Neural progenitor cell (in vitro differentiated cells): ENCODE results near the gene RGS6. TPM values are rescaled to one million over a fixed set of nuclear protein-coding genes. Genes with fewer than 3 reads are reported as not detected.

ENCODE experiments used
- DNase-seq: peaks from one replicate; pipeline ENCODE4 v3.0.0-alpha.2; 2016; ENCODE audit warnings: low spot score
- H2AFZ ChIP-seq: fragments of 200-600 bp; sonication (generic); replicated peaks from 2 replicates; pipeline ENCODE4 v1.6.1; 2016; ENCODE audit warnings: antibody characterized with exemption
- H3F3A ChIP-seq: fragments of 200-600 bp; sonication (generic); 2 replicates; pipeline ENCODE4 v1.6.1; 2016; ENCODE audit warnings: antibody characterized with exemption, low read depth
- H3K27ac ChIP-seq: fragments of 200-600 bp; sonication (generic); 2 replicates; pipeline ENCODE4 v1.5.1; 2016; ENCODE audit warnings: mild to moderate bottlenecking
- H3K27me3 ChIP-seq: fragments of 200-600 bp; sonication (generic); 2 replicates; pipeline ENCODE4 v1.6.1; 2016; ENCODE audit warnings: mild to moderate bottlenecking, moderate library complexity
- H3K36me3 ChIP-seq: fragments of 200-600 bp; sonication (generic); 2 replicates; pipeline ENCODE4 v1.5.1; 2016
- H3K4me1 ChIP-seq: fragments of 200-600 bp; sonication (generic); 2 replicates; pipeline ENCODE4 v1.6.1; 2016; ENCODE audit warnings: mixed run types
- H3K4me2 ChIP-seq: fragments of 200-600 bp; sonication (generic); 2 replicates; pipeline ENCODE4 v1.6.1; 2016
- H3K4me3 ChIP-seq: fragments of 200-600 bp; sonication (generic); 2 replicates; pipeline ENCODE4 v1.5.1; 2016
- H3K79me2 ChIP-seq: fragments of 200-600 bp; sonication (generic); 2 replicates; pipeline ENCODE4 v1.6.1; 2016; ENCODE audit warnings: low read depth
- H3K9ac ChIP-seq: fragments of 200-600 bp; sonication (generic); 2 replicates; pipeline ENCODE4 v1.6.1; 2016
- H3K9me3 ChIP-seq: fragments of 200-600 bp; sonication (generic); 2 replicates; pipeline ENCODE4 v1.5.1; 2016; ENCODE audit warnings: low read depth
- H4K20me1 ChIP-seq: fragments of 200-600 bp; sonication (generic); 2 replicates; pipeline ENCODE4 v1.6.1; 2016; ENCODE audit warnings: low read depth
- H3K27ac Mint-ChIP-seq: 3 replicates; pipeline ENCODE4 v1.8.0; 2021; ENCODE audit warnings: mixed read lengths
- H3K27me3 Mint-ChIP-seq: 2 replicates; pipeline ENCODE4 v1.8.0; 2022; ENCODE audit warnings: low read depth, mild to moderate bottlenecking, inconsistent platforms, moderate library complexity, mixed read lengths; ENCODE audit not compliant: insufficient read depth
- H3K36me3 Mint-ChIP-seq: 3 replicates; pipeline ENCODE4 v1.8.0; 2021; ENCODE audit warnings: mixed read lengths
- H3K4me1 Mint-ChIP-seq: 3 replicates; pipeline ENCODE4 v1.8.0; 2021; ENCODE audit warnings: mixed read lengths
- H3K4me3 Mint-ChIP-seq: 3 replicates; pipeline ENCODE4 v1.8.0; 2021; ENCODE audit warnings: mild to moderate bottlenecking, moderate library complexity, mixed read lengths
- H3K9me3 Mint-ChIP-seq: 3 replicates; pipeline ENCODE4 v1.8.0; 2020; ENCODE audit warnings: mixed read lengths
- CTCF ChIP-seq: fragments of 200-600 bp; sonication (generic); IDR thresholded peaks from 2 replicates; pipeline ENCODE4 v1.5.1; 2017; ENCODE audit warnings: antibody characterized with exemption, mild to moderate bottlenecking
- EZH2 ChIP-seq: fragments of 200-600 bp; sonication (generic); IDR thresholded peaks from 2 replicates; pipeline ENCODE4 v1.6.1; 2017; ENCODE audit warnings: antibody characterized with exemption, mild to moderate bottlenecking, moderate library complexity
- EZH2phosphoT487 ChIP-seq: fragments of 200-600 bp; sonication (generic); IDR thresholded peaks from 2 replicates; pipeline ENCODE4 v1.6.1; 2017; ENCODE audit warnings: antibody characterized with exemption
- total RNA-seq: library from RNA; depleted of rRNA; stranded (reverse); fragments of >200 nt; gene quantifications from 2 replicates; pipeline ENCODE4 v1.2.3, GENCODE V29; 2015; ENCODE audit warnings: low replicate concordance

Gene RGS6
- total RNA-seq, 1 donor from 2014 or later: 0.80 TPM

- Histone ChIP-seq H3K4me2 (no peak overlapping the region), H3K9me3 (no peaks in the 10 kb centered on the region), H3K79me2 (no peaks in the 10 kb centered on the region), H3F3A (no peaks in the 10 kb centered on the region), H3K9ac (no peak overlapping the region), H3K27me3 (no peaks in the 10 kb centered on the region), H3K36me3 (no peaks in the 10 kb centered on the region), H3K4me1 (peaks cover 6% of the 10 kb centered on the region), H4K20me1 (no peaks in the 10 kb centered on the region), H2AFZ (no peak overlapping the region), H3K4me3 (no peak overlapping the region), H3K27ac (no peak overlapping the region)
- H3K27me3 Mint-ChIP-seq: peaks cover 6% of the 10 kb centered on the region
- H3K9me3 Mint-ChIP-seq: peaks cover 6% of the 10 kb centered on the region
- no peak overlapping the region for H3K4me3 Mint-ChIP-seq
- no peak for DNase-seq
- peaks cover 35% of the 10 kb centered on the region for H3K4me1 Mint-ChIP-seq
- H3K36me3 Mint-ChIP-seq: no peaks in the 10 kb centered on the region
- TF ChIP-seq EZH2phosphoT487: no peak
- no peak for TF ChIP-seq EZH2
- TF ChIP-seq CTCF: no peak
- H3K27ac Mint-ChIP-seq: no peak overlapping the region
Measured at GRCh38 chr14:72311116-72311515, 378.9 kb downstream of the RGS6 start.

- peaks cover 3% of the 10 kb centered on the region for H3K9me3 Mint-ChIP-seq
- no peak overlapping the region for H3K4me3 Mint-ChIP-seq
Measured at GRCh38 chr14:72311516-72311915, 379.3 kb downstream of the RGS6 start.

GRCh38 chr14:72314808-72315435 is 382.7 kb downstream of the RGS6 start:
- Histone ChIP-seq H3K79me2 (no peaks in the 10 kb centered on the region), H4K20me1 (no peaks in the 10 kb centered on the region), H2AFZ (no peak overlapping the region), H3K4me2 (no peak overlapping the region), H3K27ac (no peak overlapping the region), H3K9me3 (no peaks in the 10 kb centered on the region), H3K27me3 (no peaks in the 10 kb centered on the region), H3K4me3 (no peak overlapping the region), H3F3A (no peaks in the 10 kb centered on the region), H3K9ac (no peak overlapping the region), H3K4me1 (peaks cover 5% of the 10 kb centered on the region), H3K36me3 (no peaks in the 10 kb centered on the region)
- H3K4me3 Mint-ChIP-seq: no peak overlapping the region
- peaks cover 1% of the 10 kb centered on the region for H3K27me3 Mint-ChIP-seq
- no peak for DNase-seq
- H3K4me1 Mint-ChIP-seq: peaks cover 25% of the 10 kb centered on the region
- TF ChIP-seq CTCF (no peak), EZH2 (no peak), EZH2phosphoT487 (no peak)
- peaks cover 2% of the 10 kb centered on the region for H3K9me3 Mint-ChIP-seq
- no peak overlapping the region for H3K27ac Mint-ChIP-seq
- no peaks in the 10 kb centered on the region for H3K36me3 Mint-ChIP-seq

More at GRCh38 chr14:72311516-72311915, 379.3 kb downstream of the RGS6 start:
- Mint-ChIP-seq H3K27me3 (peaks cover 5% of the 10 kb centered on the region), H3K4me1 (peaks cover 35% of the 10 kb centered on the region), H3K27ac (no peak overlapping the region), H3K36me3 (no peaks in the 10 kb centered on the region)
- DNase-seq: no peak
- Histone ChIP-seq H3K27me3 (no peaks in the 10 kb centered on the region), H3K27ac (no peak overlapping the region), H3F3A (no peaks in the 10 kb centered on the region), H3K4me2 (no peak overlapping the region), H3K4me1 (peaks cover 6% of the 10 kb centered on the region), H3K9me3 (no peaks in the 10 kb centered on the region), H3K36me3 (no peaks in the 10 kb centered on the region), H3K9ac (no peak overlapping the region), H3K79me2 (no peaks in the 10 kb centered on the region), H2AFZ (no peak overlapping the region), H3K4me3 (no peak overlapping the region), H4K20me1 (no peaks in the 10 kb centered on the region)
- TF ChIP-seq EZH2 (no peak), EZH2phosphoT487 (no peak), CTCF (no peak)
